C4-2B (cell line): ENCODE results near the gene SH3RF1.
"Not testable (repeated sequence)": the region's sequence is repeated elsewhere in the genome, so short reads cannot be mapped to it uniquely, and the experiment has no call there.

Experiments used
- H3K27ac ChIP-seq: fragments of 450-650 bp; 2 replicates; pipeline ENCODE4 v1.5.1; 2017
- CTCF ChIP-seq: fragments of 450-650 bp; conservative IDR thresholded peaks from 2 replicates; pipeline ENCODE4 v1.5.1; 2017; ENCODE audit warnings: mild to moderate bottlenecking
- ZFX ChIP-seq: fragments of 450-650 bp; IDR thresholded peaks from 2 replicates; pipeline ENCODE4 v1.6.1; 2017

SH3RF1 gene

GRCh38 chr4:169309326-169309967, 38.7 kb upstream of the SH3RF1 start:
- TF ChIP-seq CTCF (no peak), ZFX (no peak)
- no peak overlapping the region for H3K27ac ChIP-seq

- no peak overlapping the region for H3K27ac ChIP-seq
- TF ChIP-seq ZFX (no peak), CTCF (no peak)
These were observed 36.8 kb upstream of the SH3RF1 start for GRCh38 chr4:169307576-169307975.

- H3K27ac ChIP-seq = no peak overlapping the region
- TF ChIP-seq ZFX = no peak
- TF ChIP-seq CTCF = no peak
These were observed 34.9 kb upstream of the SH3RF1 start for GRCh38 chr4:169305651-169306050.

- no peak overlapping the region for H3K27ac ChIP-seq
- no peak for TF ChIP-seq CTCF
These were observed 34.4 kb upstream of the SH3RF1 start for GRCh38 chr4:169305173-169305572.

GRCh38 chr4:169295822-169296221, 25.1 kb upstream of the SH3RF1 start:
- TF ChIP-seq CTCF = no peak
- no peak for TF ChIP-seq ZFX
- H3K27ac ChIP-seq = no peak overlapping the region

GRCh38 chr4:169293343-169294176, 22.8 kb upstream of the SH3RF1 start:
- no peak overlapping the region for H3K27ac ChIP-seq
- TF ChIP-seq CTCF = no peak
- no peak for TF ChIP-seq ZFX

- not testable (repeated sequence) for H3K27ac ChIP-seq
These were observed 17.2 kb upstream of the SH3RF1 start for GRCh38 chr4:169287983-169288382.
